Activated CD4-positive, alpha-beta T cell treated with anti-CD3 and anti-CD28 coated beads, Interleukin-2, amount 50 U/mL, for 4 hours (primary cell): ENCODE data around the gene DENND6A.
"Not testable (repeated sequence)": the region's sequence is repeated elsewhere in the genome, so short reads cannot be mapped to it uniquely, and the experiment has no call there.

Experiments
- DNase-seq, 2 experiments: peaks; one replicate each; pipeline ENCODE4 v3.0.0-alpha.2; 2020

DENND6A gene, protein sequence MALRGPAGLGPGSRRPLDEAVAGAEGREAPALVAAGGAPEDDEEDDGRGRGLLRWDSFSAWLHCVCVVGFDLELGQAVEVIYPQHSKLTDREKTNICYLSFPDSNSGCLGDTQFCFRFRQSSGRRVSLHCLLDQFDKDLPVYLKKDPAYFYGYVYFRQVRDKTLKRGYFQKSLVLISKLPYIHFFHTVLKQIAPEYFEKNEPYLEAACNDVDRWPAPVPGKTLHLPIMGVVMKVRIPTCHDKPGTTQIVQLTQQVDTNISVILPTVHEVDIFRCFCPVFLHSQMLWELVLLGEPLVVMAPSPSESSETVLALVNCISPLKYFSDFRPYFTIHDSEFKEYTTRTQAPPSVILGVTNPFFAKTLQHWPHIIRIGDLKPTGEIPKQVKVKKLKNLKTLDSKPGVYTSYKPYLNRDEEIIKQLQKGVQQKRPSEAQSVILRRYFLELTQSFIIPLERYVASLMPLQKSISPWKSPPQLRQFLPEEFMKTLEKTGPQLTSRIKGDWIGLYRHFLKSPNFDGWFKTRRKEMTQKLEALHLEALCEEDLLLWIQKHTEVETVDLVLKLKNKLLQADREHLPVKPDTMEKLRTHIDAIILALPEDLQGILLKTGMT

DNA sequence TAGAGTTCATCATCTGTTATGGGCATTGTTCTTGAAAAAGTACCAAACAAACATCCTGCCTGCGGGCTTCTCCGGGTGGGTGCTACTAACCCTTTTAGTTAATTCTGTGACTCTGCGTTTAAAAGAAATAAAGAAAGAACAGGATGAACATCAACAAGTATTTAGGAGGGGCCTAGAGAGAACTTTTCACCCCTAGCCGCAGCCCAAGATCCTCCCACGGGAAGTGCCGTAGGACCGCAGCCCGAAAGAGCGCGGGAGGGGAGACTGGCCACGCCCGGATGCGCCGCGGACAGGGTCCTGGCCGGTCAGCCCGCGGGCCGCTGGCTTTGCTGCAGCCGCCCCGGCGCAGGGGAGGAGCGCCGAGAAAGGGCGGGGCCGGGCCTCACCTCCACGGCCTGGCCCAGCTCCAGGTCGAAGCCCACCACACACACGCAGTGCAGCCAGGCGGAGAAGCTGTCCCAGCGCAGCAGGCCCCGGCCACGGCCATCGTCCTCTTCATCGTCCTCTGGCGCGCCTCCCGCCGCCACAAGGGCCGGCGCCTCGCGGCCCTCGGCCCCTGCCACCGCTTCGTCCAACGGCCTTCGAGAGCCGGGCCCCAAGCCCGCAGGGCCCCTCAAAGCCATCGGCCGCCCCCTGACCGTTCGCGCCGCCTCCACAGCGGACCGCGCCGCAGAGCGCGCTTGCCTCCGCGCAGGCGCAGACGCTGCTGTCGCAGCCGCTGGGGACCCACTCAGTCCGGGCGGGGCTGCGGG, at the start of gene DENND6A:
DENND6A (minus strand) TSS at position 682 of the 752 bp plus-strand sequence; CDS start at position 623, 59 bp downstream.
- DNase-seq: peak; percentile 29 to 93

DNA sequence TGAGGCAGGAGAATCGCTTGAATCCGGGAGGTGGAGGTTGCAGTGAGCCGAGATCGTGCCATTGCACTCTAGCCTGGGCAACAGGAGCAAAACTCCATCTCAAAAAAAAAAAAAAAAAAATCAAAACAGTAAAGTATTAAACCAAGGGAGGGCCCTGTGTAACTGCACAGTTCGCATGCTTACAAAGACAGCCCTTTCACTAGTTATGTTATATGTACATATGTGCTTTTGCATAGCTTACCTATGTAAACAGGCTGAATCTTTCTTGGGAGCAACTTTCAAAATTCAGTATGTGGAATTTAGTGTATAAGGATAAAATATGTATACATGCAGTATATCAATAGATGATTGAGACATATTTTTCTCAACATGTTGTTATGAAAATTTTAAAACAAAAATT, 47.1 kb upstream of the DENND6A start:
- no peak for DNase-seq

DNA sequence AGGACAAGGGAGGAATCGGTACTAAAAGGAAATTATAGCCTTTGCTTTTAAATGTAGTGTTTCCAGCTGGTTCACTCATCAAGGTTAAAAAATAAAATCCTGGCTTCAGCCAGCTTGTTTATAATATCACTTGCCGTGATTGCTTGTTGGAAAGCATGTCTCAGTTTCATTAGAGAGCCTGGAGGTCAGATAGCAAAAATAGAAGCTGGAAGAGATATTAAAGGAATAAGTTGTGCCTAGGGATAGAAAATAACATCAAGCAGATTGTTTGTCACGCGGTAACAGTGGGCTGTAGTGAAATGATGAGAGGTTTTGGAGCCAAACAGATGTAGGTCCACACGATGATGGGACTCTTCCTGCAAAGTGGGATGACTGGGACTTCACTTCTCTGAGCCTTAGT, 45.5 kb upstream of the DENND6A start:
- no peak for DNase-seq

DNA sequence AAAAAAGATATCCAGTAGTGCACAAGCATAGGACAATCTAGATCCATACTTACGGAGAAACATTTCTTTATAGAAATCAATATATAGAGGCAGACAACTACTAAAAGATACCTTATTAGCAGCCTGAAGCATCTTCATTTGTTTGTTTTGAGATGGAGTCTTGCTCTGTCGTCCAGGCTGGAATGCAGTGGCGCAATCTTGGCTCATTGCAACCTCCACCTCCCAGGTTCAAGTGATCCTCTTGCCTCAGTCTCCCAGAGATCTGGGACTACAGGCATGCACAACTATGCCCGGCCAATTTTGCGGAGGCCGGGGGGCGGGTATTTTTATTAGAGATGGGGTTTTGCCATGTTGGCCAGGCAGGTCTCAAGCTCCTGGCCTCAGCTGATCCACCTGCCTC, 45.0 kb upstream of the DENND6A start:
- DNase-seq: no peak

DNA sequence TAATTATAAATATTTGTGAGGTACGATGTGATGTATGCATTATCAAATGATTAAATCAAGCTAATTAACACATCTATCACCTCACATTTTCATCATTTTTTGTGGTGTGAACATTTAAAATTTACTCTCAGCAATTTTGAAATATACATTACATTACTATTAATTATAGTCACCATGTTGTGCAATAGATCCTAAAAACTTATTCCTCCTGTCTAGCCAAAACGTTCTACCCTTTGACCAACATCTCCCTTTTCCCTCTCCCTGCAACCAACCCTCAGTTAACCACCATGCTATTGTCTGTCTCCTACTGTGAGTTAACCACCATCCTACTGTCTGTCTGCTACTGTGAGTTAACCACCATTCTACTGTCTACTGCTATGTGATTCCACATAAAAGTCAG, 42.5 kb upstream of the DENND6A start:
- DNase-seq: no peak

DNA sequence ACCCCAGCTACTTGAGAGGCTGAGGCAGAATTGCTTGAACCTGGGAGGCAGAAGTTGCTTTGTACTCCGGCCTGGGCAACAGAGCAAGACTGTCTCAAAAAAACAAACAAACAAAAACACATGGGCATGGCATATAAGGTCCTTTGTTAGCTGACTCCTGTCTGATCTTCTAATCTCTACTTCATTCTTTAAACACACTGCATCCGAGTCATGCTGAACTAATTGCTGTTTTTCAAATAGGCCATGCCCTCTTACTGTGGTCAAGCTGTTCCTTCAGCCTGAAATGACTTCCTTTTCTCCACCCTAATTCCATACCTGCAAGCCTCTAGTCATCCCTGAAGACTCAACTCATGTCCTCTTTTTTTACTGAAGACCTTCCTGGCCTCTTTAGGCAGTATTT, 40.9 kb upstream of the DENND6A start:
- no peak for DNase-seq

DNA sequence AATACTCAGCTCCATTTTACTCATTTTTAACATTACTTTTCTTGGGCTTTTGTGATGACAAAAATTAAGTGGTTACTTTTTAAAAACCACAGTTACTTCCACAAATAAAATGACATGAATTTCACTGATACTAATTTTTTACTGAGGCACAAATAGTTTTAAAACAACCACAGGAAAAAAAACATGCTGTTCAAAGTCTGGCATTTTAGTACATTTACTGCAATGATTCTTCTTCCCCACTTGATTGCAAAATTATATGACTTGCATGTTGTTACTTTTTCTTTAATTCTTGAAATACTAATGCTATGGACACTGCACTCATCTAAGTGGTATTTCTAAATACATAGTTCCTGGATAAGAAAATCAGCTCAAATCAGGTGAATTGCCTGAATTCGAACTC, 38.4 kb upstream of the DENND6A start:
- no peak for DNase-seq

DNA sequence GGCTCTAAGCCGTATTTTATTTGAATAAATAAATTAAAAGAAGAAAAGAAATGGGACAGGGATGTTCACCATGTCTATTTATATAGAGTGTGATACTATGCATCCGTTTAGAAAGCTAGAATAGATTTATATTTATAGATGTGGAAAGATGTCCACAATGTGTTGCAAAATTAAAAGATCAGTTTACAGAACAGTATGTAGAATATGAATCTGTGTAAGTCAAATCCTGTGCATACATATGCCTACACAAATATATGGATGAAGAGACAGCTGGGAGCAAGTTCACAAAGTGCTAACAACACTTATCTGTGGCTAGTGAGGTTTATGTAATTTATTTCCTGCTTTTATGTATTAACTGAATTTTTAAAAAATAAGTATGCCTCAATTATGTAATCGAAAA, 37.8 kb upstream of the DENND6A start:
- DNase-seq: no peak

DNA sequence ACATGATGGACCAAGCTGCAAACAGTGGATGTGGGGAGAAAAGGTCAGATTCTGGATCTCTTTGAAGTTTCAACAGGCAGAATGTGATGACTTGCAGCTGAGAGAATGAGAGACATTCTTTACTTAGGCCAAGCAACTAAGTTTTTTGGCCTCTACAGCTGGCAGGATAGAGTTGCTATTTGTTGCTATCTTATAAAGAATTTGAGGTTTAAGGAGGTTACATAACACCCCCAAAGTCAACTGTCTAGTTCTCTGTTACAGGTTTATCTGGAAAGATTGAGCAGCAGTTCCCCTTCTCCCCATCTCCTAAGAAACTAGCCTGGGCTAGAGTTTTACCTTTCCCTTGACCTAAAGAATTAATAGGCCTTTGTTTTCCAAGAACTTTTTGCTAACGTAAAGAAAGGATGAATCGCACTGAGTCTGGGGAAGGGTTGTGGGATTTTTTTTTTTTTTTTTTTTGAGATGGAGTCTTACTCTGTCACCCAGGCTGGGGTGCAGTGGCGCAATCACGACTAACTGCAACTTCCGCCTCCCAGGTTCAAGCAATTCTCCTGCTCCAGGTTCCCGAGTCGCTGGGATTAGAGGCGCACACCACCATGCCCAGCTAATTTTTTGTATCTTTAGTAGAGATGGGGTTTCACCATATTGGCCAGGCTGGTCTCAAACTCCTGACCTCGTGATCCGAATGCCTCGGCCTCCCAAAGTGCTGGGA, 36.6 kb upstream of the DENND6A start:
- no peak for DNase-seq

DNA sequence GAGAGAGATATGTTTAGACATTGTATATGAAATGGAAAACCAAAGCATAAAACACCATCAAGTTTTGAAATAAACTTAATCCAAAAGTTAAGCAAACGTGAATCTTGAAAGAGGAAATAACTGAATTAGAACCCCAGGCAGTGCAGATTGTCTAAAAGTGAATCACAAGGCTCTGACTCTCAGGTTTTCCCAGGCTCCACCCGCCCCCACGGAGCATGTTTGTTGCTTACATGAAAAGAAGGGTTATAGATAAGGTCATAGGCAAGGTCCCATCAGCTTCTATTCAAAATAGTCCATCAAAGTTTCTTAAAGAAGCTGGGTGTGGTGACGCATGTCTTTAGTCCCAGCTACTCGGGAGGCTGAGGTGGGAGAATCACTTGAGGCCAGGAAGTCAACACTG, 34.2 kb upstream of the DENND6A start:
- no peak for DNase-seq

DNA sequence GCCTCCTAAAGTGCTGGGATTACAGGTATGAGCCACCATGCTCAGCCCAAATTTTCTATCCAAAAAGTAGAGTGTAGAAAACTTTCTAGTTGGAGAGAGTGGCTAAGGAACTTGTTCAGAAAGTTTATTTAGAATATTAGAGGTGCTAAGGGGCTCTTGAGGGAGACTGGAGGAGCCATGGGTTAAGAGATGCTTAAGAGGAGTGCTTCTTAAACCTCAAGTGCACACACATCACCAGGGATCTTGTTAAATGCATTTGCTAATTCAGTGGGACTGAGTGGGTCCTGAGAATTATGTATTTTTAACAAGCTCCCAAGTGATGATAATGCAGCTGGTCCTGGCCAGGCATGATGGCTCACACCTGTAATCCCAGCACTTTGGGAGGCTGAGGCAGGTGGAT, 33.5 kb upstream of the DENND6A start:
- DNase-seq: no peak

DNA sequence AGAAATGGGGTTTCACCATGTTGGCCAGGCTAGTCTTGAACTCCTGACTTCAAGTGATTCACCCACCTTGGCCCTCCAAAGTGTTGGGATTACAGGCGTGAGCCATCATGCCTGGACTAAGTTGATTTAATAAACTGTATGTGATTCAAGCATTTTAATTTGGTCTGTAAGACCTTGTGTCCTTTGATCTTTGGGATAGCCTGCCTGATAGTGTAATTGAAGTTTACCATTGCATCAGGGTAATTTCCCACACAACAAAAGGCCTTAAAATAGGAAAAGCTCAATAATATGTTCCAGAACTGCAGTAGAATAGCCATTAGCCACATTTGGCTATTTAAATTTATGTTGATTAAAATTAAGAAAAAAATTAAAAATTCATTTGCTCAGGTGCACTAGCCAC, 25.2 kb upstream of the DENND6A start:
- no peak for DNase-seq

DNA sequence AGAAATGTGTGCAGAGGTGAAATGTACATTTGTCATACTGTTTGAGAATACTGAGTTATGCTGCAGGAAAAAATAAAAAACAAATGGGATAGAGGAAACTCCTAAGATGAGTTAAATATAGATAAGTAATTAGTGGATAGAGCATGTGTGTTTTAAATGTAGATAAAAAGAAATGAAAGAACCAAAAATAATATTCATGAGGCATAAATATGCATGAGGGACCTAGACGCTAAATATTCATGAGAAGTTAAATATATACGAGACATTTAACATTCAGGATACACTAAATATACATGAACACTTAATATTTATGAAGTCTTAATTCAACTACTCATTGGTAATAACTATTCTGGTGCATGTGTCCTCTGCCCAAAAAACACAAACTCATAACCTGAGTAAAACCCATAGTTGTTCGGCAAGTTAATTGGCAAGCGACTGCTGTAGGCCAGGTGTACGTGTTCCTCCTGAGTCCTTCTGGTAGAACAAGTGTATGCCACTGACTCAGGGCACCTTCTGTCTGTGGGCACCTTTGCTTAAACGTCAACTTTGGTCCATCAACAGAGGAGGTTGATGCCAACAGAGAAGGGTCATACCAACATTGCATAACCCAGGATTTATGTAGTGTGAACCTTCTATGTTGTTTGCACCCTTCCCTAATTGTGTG, 24.5 kb upstream of the DENND6A start:
- no peak for DNase-seq

DNA sequence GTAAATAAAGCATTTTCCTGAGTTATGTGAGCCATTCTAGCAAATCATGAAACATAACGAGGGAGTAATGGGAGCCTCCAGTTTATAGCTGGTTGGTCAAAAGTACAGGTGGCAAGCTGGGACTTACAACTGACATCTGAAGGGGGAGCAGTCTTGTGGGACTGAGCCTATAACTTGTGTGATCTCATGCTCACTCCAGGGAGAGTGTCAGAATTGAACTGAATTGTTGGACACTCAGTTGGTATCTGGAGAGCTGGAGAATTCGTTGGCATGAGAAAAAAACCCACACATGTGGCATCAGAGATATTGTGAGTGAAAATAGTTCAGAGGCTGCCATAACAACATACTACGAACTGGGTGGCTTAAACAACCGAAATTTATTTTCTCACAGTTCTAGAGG, 22.8 kb upstream of the DENND6A start:
- DNase-seq: no peak

DNA sequence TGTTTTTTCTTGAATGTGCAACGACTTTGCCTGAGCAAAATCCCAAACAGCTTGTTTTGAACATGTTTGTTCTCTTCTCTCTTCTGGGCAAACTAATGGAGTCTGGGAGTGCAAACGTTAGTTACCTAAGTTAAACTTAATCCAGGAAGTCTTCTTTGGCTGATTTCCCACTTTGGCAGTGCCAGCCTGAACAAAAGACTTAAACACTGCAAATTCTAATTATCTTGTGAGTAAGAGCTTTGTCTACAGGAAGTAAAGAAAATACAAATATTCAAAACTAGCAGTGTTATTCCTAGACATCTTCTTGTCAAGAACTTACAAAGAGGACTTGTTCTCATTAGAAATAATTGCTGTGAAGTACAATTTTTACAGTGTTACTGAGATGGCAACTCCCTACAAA, 16.7 kb upstream of the DENND6A start:
- no peak for DNase-seq

DNA sequence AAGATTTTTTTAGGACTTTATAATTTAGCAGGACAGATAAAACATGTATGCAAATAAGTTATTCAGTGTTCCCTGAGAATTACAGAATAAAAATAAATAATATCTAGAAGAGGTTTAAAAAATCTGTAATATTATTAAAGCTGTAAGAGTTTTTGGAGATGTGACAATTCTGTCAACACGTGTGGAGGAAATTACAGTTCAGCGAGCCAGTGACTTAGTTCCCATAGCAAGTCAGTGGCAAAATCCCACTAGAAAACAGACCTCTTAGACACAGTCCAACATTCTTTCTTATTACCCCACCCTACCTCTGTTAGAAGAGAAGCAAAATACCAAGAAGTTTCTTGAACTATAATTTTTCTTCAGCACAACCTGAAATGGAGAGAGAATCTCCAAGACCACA, 16.2 kb upstream of the DENND6A start:
- no peak for DNase-seq

DNA sequence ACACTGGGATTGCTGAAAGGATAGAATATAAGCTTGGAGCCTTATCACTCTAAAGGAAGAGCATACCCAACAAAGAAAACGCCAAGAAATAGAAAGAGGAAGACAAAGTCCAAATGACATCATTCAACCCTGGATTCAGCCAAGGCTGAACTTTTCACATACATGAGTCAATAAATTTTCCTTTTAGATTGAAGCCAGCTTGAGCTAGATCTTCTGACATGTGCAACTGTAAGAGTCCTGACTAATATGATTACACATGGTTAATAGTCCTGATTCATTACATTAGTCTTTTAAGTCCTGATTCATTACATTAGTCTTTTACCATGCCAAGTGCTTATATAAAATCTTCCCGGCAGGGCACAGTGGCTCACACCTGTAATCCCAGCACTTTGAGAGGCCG, 13.6 kb upstream of the DENND6A start:
- DNase-seq: no peak

DNA sequence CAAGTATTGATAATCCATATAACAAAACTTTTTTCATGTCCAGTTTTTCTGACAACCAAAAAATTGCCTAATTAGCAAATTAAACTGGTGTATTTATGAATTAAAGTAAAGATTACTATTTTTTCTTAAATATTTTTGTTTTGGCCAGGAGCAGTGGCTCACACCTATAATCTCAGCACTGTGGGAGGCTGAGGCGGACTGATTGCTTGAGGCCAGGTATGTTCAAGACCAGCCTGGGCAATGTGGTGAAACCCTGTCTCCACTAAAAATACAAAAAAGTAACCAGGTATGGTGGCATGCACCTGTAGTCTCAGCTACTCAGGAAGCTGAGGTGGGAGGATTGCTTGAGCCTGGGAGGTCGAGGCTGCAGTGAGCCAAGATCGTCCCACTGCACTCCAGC, 12.5 kb upstream of the DENND6A start:
- DNase-seq: not testable (repeated sequence)

DNA sequence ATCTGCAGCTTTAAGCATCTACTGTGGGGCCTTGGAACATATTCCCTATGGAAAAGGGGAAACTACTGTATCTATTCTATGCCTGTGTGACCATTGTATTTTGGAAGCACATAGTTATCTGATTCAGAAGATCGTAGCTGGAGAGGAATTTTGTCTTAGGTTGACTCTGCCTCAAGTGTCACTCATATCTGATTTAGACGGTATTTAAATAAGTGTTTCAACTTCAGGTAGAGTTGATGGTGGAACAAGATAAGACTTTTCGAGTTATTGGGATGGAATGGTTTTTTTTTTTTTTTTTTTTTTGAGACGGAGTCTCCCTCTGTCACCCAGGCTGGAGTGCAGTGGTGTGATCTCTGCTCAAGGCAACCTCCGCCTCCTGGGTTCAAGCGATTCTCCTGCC, 8.9 kb upstream of the DENND6A start:
- DNase-seq: no peak

DNA sequence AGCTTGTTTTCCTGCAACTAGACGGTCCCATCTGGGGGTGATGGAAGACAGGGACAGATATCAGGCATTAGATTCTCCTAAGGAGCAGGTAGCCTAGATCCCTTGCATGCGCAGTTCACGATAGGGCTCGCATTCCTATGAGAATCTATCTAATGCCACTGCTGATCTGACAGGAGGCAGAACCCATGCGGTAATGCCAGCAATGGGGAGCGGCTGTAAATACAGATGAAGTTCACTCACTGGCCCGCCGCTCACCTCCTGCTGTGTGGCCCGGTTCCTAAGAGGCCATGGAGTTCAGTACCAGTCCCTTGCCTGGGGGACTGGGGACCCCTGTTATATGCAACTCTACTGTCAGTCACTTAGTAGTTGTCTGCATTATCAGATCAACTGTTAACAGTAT, 7.9 kb upstream of the DENND6A start:
- no peak for DNase-seq

DNA sequence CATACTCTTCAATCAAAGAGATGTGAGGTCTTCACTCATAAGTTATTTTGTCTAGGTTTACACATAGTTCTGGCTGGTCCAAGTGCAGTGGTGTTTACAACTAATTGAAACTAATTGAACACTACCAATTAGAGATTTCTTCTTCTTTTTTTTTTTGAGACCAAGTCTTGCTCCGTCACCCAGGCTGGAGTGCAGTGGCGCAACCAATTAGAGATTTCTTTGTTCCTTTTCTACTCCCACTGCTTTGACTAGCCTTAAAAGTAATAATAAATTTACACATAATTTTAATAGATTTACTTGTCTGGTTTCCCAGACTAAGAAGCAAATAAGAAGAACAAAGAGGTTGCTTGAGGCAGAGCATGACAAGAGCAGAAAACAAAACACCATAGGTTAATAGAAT, 6.7 kb upstream of the DENND6A start:
- no peak for DNase-seq

DNA sequence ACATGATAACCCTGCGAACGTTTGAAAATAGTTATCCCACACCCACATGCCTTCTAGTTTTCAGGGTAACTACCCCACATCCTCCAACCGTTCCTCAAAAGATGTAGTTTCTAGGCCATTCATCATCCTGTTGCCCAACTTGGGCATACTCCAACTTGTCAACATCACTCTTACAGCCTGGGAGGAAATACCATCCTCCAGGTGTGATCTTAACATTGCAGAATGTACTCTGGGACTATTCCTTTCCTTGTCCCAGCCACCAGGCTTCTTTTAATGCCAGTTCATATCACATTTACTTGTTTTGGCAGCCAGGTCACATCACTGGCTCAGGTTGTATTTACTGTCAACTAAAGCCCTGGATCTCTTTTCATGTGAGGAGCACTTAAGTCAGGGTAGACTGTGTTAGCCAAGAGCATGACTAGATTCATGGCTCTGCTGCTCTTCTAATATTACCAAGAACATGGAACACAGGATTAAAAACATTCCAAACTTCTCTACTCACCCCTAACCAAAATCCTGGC, 4.0 kb upstream of the DENND6A start:
- DNase-seq: no peak

DNA sequence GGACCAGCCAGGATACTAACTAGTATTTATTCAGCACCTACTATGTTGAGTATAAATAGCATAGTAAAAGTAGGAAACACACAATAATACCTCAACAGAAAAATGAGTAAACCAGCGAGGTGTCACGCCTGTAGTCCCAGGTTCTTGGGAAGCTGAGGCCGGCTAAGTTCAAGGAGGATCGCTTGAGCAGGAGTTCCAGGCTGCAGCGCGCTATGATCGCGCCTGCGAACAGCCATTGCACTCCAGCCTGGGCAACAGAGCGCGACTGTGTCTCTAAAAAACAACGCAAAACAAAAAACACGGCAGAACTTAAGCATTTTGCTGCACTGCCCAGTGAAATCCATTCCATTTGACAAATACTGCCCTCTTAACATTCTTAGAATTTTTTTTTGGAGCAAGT, 1.3 kb upstream of the DENND6A start:
- no peak for DNase-seq
